CD14-positive monocyte (primary cell): ENCODE data around the gene TBCEL. TPM values are rescaled to one million over a fixed set of nuclear protein-coding genes. Genes with fewer than 3 reads are reported as not detected.

Source experiments
- DNase-seq, 3 donors: peaks; one replicate each; pipeline ENCODE4 v3.0.0-alpha.2; 2011 to 2022
- H2AFZ ChIP-seq: 2 replicates; pipeline ENCODE4 v1.6.0; 2012; ENCODE audit warnings: mild to moderate bottlenecking, low read depth, low read length, inconsistent platforms; ENCODE audit not compliant: insufficient read depth, poor library complexity, severe bottlenecking
- H3K27ac ChIP-seq, 2 donors: 1 replicate in 1 of 2; 2 replicates in 1 of 2; pipeline ENCODE4 v1.5.1; 2012 to 2013; ENCODE audit warnings: low read length in 2 of 2, control low read depth in 1 of 2, inconsistent platforms in 1 of 2, low read depth in 1 of 2, mild to moderate bottlenecking in 1 of 2
- H3K27me3 ChIP-seq, 2 donors: one replicate each; pipeline versions ENCODE4 v1.6.0 to v1.6.1; 2011 to 2013; ENCODE audit warnings: low read length in 2 of 2; ENCODE audit not compliant: control insufficient read depth in 2 of 2, insufficient read depth in 2 of 2
- H3K36me3 ChIP-seq, 2 donors: replicated peaks in 1 of 2; 1 replicate in 1 of 2; 2 replicates in 1 of 2; pipeline versions ENCODE4 v1.5.1 to v1.6.1; 2012 to 2013; ENCODE audit warnings: low read length in 2 of 2, control low read depth in 1 of 2, inconsistent platforms in 1 of 2, mild to moderate bottlenecking in 1 of 2; ENCODE audit not compliant: insufficient read depth in 2 of 2, control insufficient read depth in 1 of 2
- H3K4me1 ChIP-seq, 2 donors: 1 replicate in 1 of 2; 2 replicates in 1 of 2; pipeline versions ENCODE4 v1.5.1 to v1.6.1; 2012 to 2013; ENCODE audit warnings: low read length in 2 of 2, control low read depth in 1 of 2, inconsistent platforms in 1 of 2, mild to moderate bottlenecking in 1 of 2, moderate library complexity in 1 of 2; ENCODE audit not compliant: insufficient read depth in 2 of 2, control insufficient read depth in 1 of 2
- H3K4me2 ChIP-seq: replicated peaks from 2 replicates; pipeline ENCODE3; 2012; ENCODE audit warnings: low read length, moderate library complexity, mild to moderate bottlenecking; ENCODE audit not compliant: poor library complexity, severe bottlenecking; ENCODE audit errors: extremely low read depth
- H3K4me3 ChIP-seq, 3 experiments: fragments of 200-600 bp in 1 of 3; sonication (generic) in 1 of 3; replicated peaks in 1 of 3; 1 replicate in 2 of 3; 2 replicates in 1 of 3; pipeline ENCODE4 v1.5.1; 2011 to 2013; ENCODE audit warnings: low read length in 3 of 3, mild to moderate bottlenecking in 3 of 3, control low read depth in 2 of 3, low read depth in 2 of 3, inconsistent platforms in 1 of 3, moderate library complexity in 1 of 3
- H3K79me2 ChIP-seq: 2 replicates; pipeline ENCODE4 v1.6.0; 2012; ENCODE audit warnings: mild to moderate bottlenecking, control low read depth, inconsistent platforms, low read length, moderate library complexity; ENCODE audit not compliant: insufficient read depth
- H3K9ac ChIP-seq: 2 replicates; pipeline ENCODE4 v1.6.0; 2017; ENCODE audit warnings: low read length, mild to moderate bottlenecking; ENCODE audit not compliant: insufficient read depth, poor library complexity, severe bottlenecking
- H3K9me3 ChIP-seq, 2 donors: replicated peaks in 1 of 2; 1 replicate in 1 of 2; 2 replicates in 1 of 2; pipeline versions ENCODE4 v1.5.1 to v1.6.1; 2012 to 2013; ENCODE audit warnings: low read length in 2 of 2, control low read depth in 1 of 2; ENCODE audit not compliant: control insufficient read depth in 1 of 2, insufficient read depth in 1 of 2
- H4K20me1 ChIP-seq: 2 replicates; pipeline ENCODE4 v1.6.0; 2012; ENCODE audit warnings: mild to moderate bottlenecking, low read length, control low read depth, moderate library complexity; ENCODE audit not compliant: insufficient read depth
- H3K27ac Mint-ChIP-seq, 7 donors: one replicate each; pipeline ENCODE4 v1.8.0; 2020; ENCODE audit warnings: mild to moderate bottlenecking in 7 of 7, mixed read lengths in 7 of 7, moderate library complexity in 6 of 7, inconsistent platforms in 2 of 7
- H3K27me3 Mint-ChIP-seq, 3 donors: one replicate each; pipeline ENCODE4 v1.8.0; 2021 to 2022; ENCODE audit warnings: low read depth in 3 of 3, mild to moderate bottlenecking in 3 of 3, mixed read lengths in 3 of 3, moderate library complexity in 3 of 3, inconsistent platforms in 1 of 3
- H3K36me3 Mint-ChIP-seq, 2 donors: one replicate each; pipeline ENCODE4 v1.8.0; 2020; ENCODE audit warnings: mixed read lengths in 2 of 2, inconsistent platforms in 1 of 2, mild to moderate bottlenecking in 1 of 2
- H3K4me1 Mint-ChIP-seq: one replicate; pipeline ENCODE4 v1.8.0; 2020; ENCODE audit warnings: mild to moderate bottlenecking, mixed read lengths
- H3K4me3 Mint-ChIP-seq, 2 donors: one replicate each; pipeline ENCODE4 v1.8.0; 2020; ENCODE audit warnings: mild to moderate bottlenecking in 2 of 2, mixed read lengths in 2 of 2, moderate library complexity in 1 of 2
- H3K9me3 Mint-ChIP-seq, 7 donors: one replicate each; pipeline ENCODE4 v1.8.0; 2020 to 2022; ENCODE audit warnings: mixed read lengths in 7 of 7, mild to moderate bottlenecking in 6 of 7, moderate library complexity in 6 of 7, inconsistent platforms in 2 of 7
- WGBS: methylation state at CpG from one replicate; pipeline ENCODE4 v1.1.5; 2013; ENCODE audit warnings: missing lambda C conversion rate; ENCODE audit not compliant: insufficient coverage; 5-methylcytosine and 5-hydroxymethylcytosine counted together
- intact Hi-C, 2 donors: fragments of 100-400 bp; cut with micrococcal nuclease; formaldehyde crosslinking; loops; one replicate each; pipeline versions ENCODE4 v1.15.0 to v1.15.1; 2023
- polyA plus RNA-seq, 3 donors: library from polyadenylated mRNA; depleted of rRNA in 1 of 3; unstranded in 2 of 3; stranded (reverse) in 1 of 3; fragments of 300-500 nt in 2 of 3; fragments of >200 nt in 1 of 3; fragmentation: Illumina TruSeq in 2 of 3; gene quantifications; 1 replicate in 2 of 3; 2 replicates in 1 of 3; pipeline ENCODE4 v1.2.3, GENCODE V29; 2012 to 2021
- TF ChIP-seq, protein P1 (sequence below): fragments of 200-600 bp; IDR thresholded peaks from one replicate; pipeline ENCODE4 v1.8.0; 2022; ENCODE audit warnings: antibody characterized with exemption, mild to moderate bottlenecking

TBCEL gene
- polyA plus RNA-seq, 3 donors: 3.9 to 6.5 (median 5.0) TPM

DNA sequence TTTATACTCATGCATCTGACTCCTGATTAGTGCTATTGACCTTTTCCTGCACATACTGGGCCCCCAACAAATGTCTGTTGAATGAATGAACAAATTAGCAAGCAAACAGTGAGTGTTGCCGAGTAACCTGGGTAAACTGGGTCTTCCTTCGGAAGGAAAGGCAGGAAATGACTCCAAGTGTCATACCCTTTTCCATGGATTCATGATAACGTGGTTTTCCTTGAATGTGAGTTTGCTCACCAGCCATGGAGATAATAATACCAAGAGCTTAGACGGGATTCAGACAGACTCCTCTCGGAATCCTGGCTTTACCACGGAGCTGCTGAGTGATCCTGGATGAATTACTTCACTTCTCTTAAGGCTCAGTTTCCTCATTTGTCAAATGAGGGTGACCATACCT, 93.9 kb downstream of the TBCEL start:
- Mint-ChIP-seq H3K4me1 (no peaks in the 10 kb centered on the region), H3K4me3 (no peak overlapping the region), H3K36me3 (no peaks in the 10 kb centered on the region), H3K9me3 (peaks cover 2 to 12% (median 8%) of the 10 kb centered on the region in 7 donors), H3K27me3 (peaks cover 1 to 13% (median 4%) of the 10 kb centered on the region in 3 donors), H3K27ac (no peak overlapping the region)
- no peaks in the 10 kb centered on the region for H3K79me2 ChIP-seq
- TF ChIP-seq, protein P1, sequence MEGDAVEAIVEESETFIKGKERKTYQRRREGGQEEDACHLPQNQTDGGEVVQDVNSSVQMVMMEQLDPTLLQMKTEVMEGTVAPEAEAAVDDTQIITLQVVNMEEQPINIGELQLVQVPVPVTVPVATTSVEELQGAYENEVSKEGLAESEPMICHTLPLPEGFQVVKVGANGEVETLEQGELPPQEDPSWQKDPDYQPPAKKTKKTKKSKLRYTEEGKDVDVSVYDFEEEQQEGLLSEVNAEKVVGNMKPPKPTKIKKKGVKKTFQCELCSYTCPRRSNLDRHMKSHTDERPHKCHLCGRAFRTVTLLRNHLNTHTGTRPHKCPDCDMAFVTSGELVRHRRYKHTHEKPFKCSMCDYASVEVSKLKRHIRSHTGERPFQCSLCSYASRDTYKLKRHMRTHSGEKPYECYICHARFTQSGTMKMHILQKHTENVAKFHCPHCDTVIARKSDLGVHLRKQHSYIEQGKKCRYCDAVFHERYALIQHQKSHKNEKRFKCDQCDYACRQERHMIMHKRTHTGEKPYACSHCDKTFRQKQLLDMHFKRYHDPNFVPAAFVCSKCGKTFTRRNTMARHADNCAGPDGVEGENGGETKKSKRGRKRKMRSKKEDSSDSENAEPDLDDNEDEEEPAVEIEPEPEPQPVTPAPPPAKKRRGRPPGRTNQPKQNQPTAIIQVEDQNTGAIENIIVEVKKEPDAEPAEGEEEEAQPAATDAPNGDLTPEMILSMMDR: no peak
- no peaks in the 10 kb centered on the region for H3K4me1 ChIP-seq
- H4K20me1 ChIP-seq: no peaks in the 10 kb centered on the region
- no peak overlapping the region for H3K9ac ChIP-seq
- no peak overlapping the region for H3K4me3 ChIP-seq
- no peak overlapping the region for H2AFZ ChIP-seq
- DNase-seq: no peak
- no peaks in the 10 kb centered on the region for H3K36me3 ChIP-seq
- intact Hi-C loops: loop anchor here in 1 of 2 donors (10.0 kb wide), 1 partner anchor 603 kb away; the partner anchor contains the start of gene GRIK4
- H3K4me2 ChIP-seq: no peak overlapping the region
- H3K27ac ChIP-seq: no peak overlapping the region
- H3K9me3 ChIP-seq: peaks cover 8 to 10% of the 10 kb centered on the region in 2 donors
- 82% methylated on average over 3 of the region's 6 CpGs for WGBS
- H3K27me3 ChIP-seq: peaks cover 0 to under 1% of the 10 kb centered on the region in 2 donors

DNA sequence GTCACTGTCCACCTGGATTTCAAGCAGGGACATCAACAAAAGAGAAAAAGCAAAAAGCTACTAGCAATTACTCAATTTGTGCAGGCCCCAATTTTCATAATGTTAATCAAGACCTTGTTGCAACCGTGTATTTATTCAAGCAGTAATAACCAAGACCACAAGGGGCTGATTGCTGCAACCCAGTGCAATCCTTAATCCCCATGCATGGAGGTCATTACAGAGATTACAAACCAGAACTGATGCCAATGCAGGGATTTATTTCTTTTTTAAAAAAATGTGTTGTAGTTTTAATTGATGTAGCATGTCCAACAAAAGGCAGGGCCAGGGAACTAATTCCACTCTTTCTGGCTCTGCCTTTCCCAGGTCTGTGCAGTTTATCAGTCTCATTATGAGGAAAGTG, 95.5 kb downstream of the TBCEL start:
- Mint-ChIP-seq H3K4me3 (no peak overlapping the region), H3K27ac (no peak overlapping the region), H3K36me3 (no peaks in the 10 kb centered on the region), H3K4me1 (no peaks in the 10 kb centered on the region), H3K27me3 (peaks cover 0 to 6% (median 3%) of the 10 kb centered on the region in 3 donors), H3K9me3 (peaks cover 5 to 16% (median 8%) of the 10 kb centered on the region in 7 donors)
- Histone ChIP-seq H3K27me3 (no peaks in the 10 kb centered on the region), H3K4me3 (no peak overlapping the region), H3K9ac (no peak overlapping the region), H4K20me1 (no peaks in the 10 kb centered on the region), H3K36me3 (no peaks in the 10 kb centered on the region), H3K27ac (no peak overlapping the region), H3K4me2 (no peak overlapping the region), H3K4me1 (no peaks in the 10 kb centered on the region), H3K9me3 (peaks cover 10% of the 10 kb centered on the region in 2 donors), H2AFZ (no peak overlapping the region), H3K79me2 (no peaks in the 10 kb centered on the region)
- intact Hi-C loops: loop anchor here in 1 of 2 donors (10.0 kb wide), 1 partner anchor 605 kb away; the partner anchor contains the start of gene GRIK4
- 40% methylated on average over 1 of the region's 1 CpG for WGBS
- TF ChIP-seq, protein P1: no peak
- DNase-seq: no peak
